Loucy (cell line): ENCODE data around the gene MARK3.

ENCODE experiments used
- EZH2phosphoT487 ChIP-seq: fragments of 200-600 bp; IDR thresholded peaks from 2 replicates; pipeline ENCODE4 v1.6.1; 2018; ENCODE audit warnings: antibody characterized with exemption, mild to moderate bottlenecking, moderate library complexity, borderline replicate concordance
- TF ChIP-seq, protein P1 (sequence below): fragments of 200-600 bp; sonication (generic); conservative IDR thresholded peaks from 2 replicates; pipeline ENCODE4 v1.5.1; 2014; ENCODE audit warnings: mild to moderate bottlenecking, antibody characterized with exemption, low read length

DNA sequence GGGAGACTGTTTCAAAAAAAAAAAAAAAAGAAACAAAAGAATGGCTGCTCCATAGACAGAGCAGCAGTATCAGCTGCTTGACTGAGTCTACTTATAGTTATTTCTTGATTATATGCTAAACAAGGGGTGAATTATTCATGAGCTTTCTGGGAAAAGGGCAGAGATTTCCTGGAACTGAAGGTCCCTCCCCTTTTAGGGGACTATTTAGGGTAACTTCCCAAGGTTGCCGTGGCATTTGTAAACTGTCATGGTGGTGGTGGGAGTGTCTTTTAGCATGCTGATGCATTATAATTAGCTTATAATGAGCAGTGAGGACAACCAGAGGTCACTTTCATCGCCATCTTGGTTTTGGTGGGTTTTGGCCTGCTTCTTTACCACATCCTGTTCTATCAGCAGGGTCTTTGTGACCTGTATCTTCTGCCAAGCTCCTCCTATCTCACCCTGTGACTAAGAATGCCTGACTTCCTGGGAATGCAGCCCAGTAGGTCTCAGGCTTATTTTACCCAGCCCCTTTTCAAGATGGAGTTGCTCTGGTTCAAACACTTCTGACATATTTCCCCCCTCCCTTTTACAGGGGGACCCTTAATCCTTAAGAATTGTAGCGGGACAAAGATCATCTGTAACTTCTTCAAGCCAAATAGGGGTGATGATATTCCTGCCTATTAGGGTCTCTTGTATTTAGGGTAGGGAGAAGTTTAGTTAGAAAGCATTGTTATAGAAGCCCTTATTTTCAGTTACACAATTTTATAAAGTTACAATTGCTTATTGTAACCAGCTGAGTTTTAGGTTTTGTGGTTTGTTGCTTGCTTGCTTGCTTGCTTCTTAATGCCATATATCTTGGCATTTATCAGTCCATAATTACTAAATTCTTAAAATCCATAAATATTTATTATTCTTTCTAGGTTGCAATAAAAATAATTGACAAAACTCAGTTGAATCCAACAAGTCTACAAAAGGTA lies 42.5 kb downstream of the MARK3 start:
- TF ChIP-seq, protein P1, sequence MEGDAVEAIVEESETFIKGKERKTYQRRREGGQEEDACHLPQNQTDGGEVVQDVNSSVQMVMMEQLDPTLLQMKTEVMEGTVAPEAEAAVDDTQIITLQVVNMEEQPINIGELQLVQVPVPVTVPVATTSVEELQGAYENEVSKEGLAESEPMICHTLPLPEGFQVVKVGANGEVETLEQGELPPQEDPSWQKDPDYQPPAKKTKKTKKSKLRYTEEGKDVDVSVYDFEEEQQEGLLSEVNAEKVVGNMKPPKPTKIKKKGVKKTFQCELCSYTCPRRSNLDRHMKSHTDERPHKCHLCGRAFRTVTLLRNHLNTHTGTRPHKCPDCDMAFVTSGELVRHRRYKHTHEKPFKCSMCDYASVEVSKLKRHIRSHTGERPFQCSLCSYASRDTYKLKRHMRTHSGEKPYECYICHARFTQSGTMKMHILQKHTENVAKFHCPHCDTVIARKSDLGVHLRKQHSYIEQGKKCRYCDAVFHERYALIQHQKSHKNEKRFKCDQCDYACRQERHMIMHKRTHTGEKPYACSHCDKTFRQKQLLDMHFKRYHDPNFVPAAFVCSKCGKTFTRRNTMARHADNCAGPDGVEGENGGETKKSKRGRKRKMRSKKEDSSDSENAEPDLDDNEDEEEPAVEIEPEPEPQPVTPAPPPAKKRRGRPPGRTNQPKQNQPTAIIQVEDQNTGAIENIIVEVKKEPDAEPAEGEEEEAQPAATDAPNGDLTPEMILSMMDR = no peak
- no peak for TF ChIP-seq EZH2phosphoT487
